ENCODE results near the gene ADCY2. TPM values are rescaled to one million over a fixed set of nuclear protein-coding genes. Genes with fewer than 3 reads are reported as not detected.

Gene ADCY2
- total and polyA plus RNA-seq, 9 of the 15 experiments (the other 6 are each of a cell fraction or from before 2014, with no cell fraction given) = 0.01 to 0.15 (median 0.03) TPM; not detected in 5

- Histone ChIP-seq H4K20me1 (replicated peaks; ENCODE audit: control insufficient read depth, insufficient read depth, low read length) (no peaks in the 10 kb centered on the region), H2AFZ (ENCODE audit: low read depth, low read length) (no peak overlapping the region), H3K4me1 (replicated peaks in 1 of 2; ENCODE audit: control insufficient read depth in 2 of 2, insufficient read depth in 2 of 2, low read length in 2 of 2) (no peaks in the 10 kb centered on the region), H3K4me3 (no peak overlapping the region), H3K27me3 (ENCODE audit: control insufficient read depth in 2 of 2, insufficient read depth in 2 of 2, low read length in 2 of 2) (peaks cover 0 to 11% of the 10 kb centered on the region in 2 experiments; a peak in 2 of 5 replicates), H3K9me1 (ENCODE audit: control insufficient read depth, insufficient read depth, low read length) (no peaks in the 10 kb centered on the region), H3K9me3 (replicated peaks; ENCODE audit: control insufficient read depth, insufficient read depth, low read depth, low read length) (no peaks in the 10 kb centered on the region), H3K4me2 (ENCODE audit: insufficient read depth, low read length) (no peak overlapping the region), H3K79me2 (ENCODE audit: control insufficient read depth, insufficient read depth, low read length) (no peaks in the 10 kb centered on the region), H3K36me3 (ENCODE audit: control insufficient read depth, insufficient read depth, low read length) (no peaks in the 10 kb centered on the region), H3K27ac (ENCODE audit: extremely low read depth, low read depth, low read length) (no peak overlapping the region), H3K9ac (ENCODE audit: insufficient read depth in 1 of 2, low read depth in 2 of 2, low read length in 2 of 2) (no peak overlapping the region)
- FAIRE-seq (no peak), ATAC-seq (no peak), DNase-seq (ENCODE audit: extremely low read depth in 1 of 4, low spot score in 3 of 4) (peak in 1 of 4 experiments; percentile 13)
- ChIA-PET POLR2A (no interaction called here), CTCF (ENCODE audit: low intra/inter-chr PET ratio) (interaction anchor here (1.2 kb wide), 1 partner anchor 495 kb away, joined by 5 read pairs; no protein-coding TSS in a partner anchor)
- in situ Hi-C loops (cut with MboI) = loop anchor here (10.0 kb wide), 1 partner anchor 931 kb away; no protein-coding TSS in a partner anchor
- BruUV-seq (replicated peaks) = no TSS peak
- 2% methylated on average over 5 of the region's 5 CpGs for WGBS (ENCODE audit: insufficient coverage, low coverage, missing lambda C conversion rate)
- intact Hi-C loops (cut with micrococcal nuclease) = loop anchor here (5.0 kb wide), 1 partner anchor 101 kb away; no protein-coding TSS in a partner anchor
- TF ChIP-seq CSDE1 (IDR thresholded peaks at IDR 0.05) (no peak), GABPA (tag; conservative IDR thresholded peaks at IDR 0.05; ENCODE audit: low read depth) (0 out of 2 replicates have a peak, but pooled peaks have one; percentile 17), RAD51 (IDR thresholded peaks at IDR 0.05; ENCODE audit: borderline replicate concordance, low read depth) (no peak), ZNF316 (IDR thresholded peaks at IDR 0.05) (peak; percentile 33; the same call in 1 of the 2 replicates), NCOR1 (IDR thresholded peaks at IDR 0.05) (no peak), ZBTB2 (IDR thresholded peaks at IDR 0.05) (no peak), RUNX1 (IDR thresholded peaks at IDR 0.05; ENCODE audit: low read depth) (no peak), THRAP3 (IDR thresholded peaks at IDR 0.05; ENCODE audit: borderline replicate concordance) (no peak), SRSF7 (optimal IDR thresholded peaks at IDR 0.05; ENCODE audit: low read depth, low read length) (no peak), NFRKB (IDR thresholded peaks at IDR 0.05; ENCODE audit: low read depth) (no peak), EGR1 (conservative IDR thresholded peaks at IDR 0.05) (peak; percentile 48), NEUROD1 (IDR thresholded peaks at IDR 0.05; ENCODE audit: borderline replicate concordance, low read depth, low read length, partially characterized antibody) (no peak), DLX4 (CRISPR knock-in tag; IDR thresholded peaks at IDR 0.05) (no peak)
- TF ChIP-seq, protein P1, sequence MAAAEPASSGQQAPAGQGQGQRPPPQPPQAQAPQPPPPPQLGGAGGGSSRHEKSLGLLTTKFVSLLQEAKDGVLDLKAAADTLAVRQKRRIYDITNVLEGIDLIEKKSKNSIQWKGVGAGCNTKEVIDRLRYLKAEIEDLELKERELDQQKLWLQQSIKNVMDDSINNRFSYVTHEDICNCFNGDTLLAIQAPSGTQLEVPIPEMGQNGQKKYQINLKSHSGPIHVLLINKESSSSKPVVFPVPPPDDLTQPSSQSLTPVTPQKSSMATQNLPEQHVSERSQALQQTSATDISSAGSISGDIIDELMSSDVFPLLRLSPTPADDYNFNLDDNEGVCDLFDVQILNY (CRISPR knock-in tag; IDR thresholded peaks at IDR 0.05) = no peak
- TF ChIP-seq, protein P2, sequence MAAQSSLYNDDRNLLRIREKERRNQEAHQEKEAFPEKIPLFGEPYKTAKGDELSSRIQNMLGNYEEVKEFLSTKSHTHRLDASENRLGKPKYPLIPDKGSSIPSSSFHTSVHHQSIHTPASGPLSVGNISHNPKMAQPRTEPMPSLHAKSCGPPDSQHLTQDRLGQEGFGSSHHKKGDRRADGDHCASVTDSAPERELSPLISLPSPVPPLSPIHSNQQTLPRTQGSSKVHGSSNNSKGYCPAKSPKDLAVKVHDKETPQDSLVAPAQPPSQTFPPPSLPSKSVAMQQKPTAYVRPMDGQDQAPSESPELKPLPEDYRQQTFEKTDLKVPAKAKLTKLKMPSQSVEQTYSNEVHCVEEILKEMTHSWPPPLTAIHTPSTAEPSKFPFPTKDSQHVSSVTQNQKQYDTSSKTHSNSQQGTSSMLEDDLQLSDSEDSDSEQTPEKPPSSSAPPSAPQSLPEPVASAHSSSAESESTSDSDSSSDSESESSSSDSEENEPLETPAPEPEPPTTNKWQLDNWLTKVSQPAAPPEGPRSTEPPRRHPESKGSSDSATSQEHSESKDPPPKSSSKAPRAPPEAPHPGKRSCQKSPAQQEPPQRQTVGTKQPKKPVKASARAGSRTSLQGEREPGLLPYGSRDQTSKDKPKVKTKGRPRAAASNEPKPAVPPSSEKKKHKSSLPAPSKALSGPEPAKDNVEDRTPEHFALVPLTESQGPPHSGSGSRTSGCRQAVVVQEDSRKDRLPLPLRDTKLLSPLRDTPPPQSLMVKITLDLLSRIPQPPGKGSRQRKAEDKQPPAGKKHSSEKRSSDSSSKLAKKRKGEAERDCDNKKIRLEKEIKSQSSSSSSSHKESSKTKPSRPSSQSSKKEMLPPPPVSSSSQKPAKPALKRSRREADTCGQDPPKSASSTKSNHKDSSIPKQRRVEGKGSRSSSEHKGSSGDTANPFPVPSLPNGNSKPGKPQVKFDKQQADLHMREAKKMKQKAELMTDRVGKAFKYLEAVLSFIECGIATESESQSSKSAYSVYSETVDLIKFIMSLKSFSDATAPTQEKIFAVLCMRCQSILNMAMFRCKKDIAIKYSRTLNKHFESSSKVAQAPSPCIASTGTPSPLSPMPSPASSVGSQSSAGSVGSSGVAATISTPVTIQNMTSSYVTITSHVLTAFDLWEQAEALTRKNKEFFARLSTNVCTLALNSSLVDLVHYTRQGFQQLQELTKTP (IDR thresholded peaks at IDR 0.05; ENCODE audit: low read depth in 1 of 2, partially characterized antibody in 2 of 2) = no peak
These were observed 360.0 kb downstream of the ADCY2 start for GRCh38 chr5:7755958-7756357.

All from K562 (cell line).